GM23338 (cell line): Measurements from ENCODE around the gene NGEF. TPM values are rescaled to one million over a fixed set of nuclear protein-coding genes. Genes with fewer than 3 reads are reported as not detected.

ENCODE experiments used
- ATAC-seq: fragments of 200-7000 bp; cut with Tn5 transposase; 3 replicates; pipeline ENCODE4 v1.9.1; 2020
- DNase-seq: peaks from one replicate; pipeline ENCODE4 v3.0.0-alpha.2; 2015; ENCODE audit warnings: low spot score
- H2AFZ ChIP-seq: fragments of 200-600 bp; sonication (generic); 2 replicates; pipeline ENCODE4 v1.8.0; 2016; ENCODE audit warnings: antibody characterized with exemption, mild to moderate bottlenecking, moderate library complexity
- H3F3A ChIP-seq: fragments of 200-600 bp; sonication (generic); replicated peaks from 2 replicates; pipeline ENCODE4 v1.8.0; 2017; ENCODE audit warnings: antibody characterized with exemption, mixed run types, low read depth
- H3K27ac ChIP-seq: fragments of 200-600 bp; sonication (generic); 2 replicates; pipeline ENCODE4 v1.6.1; 2016; ENCODE audit warnings: low read depth
- H3K27me3 ChIP-seq: fragments of 200-600 bp; sonication (generic); 2 replicates; pipeline ENCODE4 v1.8.0; 2016; ENCODE audit warnings: mild to moderate bottlenecking, mixed run types, moderate library complexity; ENCODE audit not compliant: insufficient read depth
- H3K36me3 ChIP-seq: fragments of 200-600 bp; sonication (generic); 2 replicates; pipeline ENCODE4 v1.8.0; 2016; ENCODE audit warnings: mild to moderate bottlenecking; ENCODE audit not compliant: insufficient read depth
- H3K4me1 ChIP-seq: fragments of 200-600 bp; sonication (generic); 2 replicates; pipeline ENCODE4 v1.8.0; 2016; ENCODE audit warnings: mild to moderate bottlenecking, moderate library complexity; ENCODE audit not compliant: insufficient read depth
- H3K4me2 ChIP-seq: fragments of 200-600 bp; sonication (generic); 2 replicates; pipeline ENCODE4 v1.7.1; 2017; ENCODE audit warnings: mixed run types
- H3K4me3 ChIP-seq: fragments of 200-600 bp; sonication (generic); 2 replicates; pipeline ENCODE4 v1.6.1; 2016; ENCODE audit warnings: mixed run types
- H3K79me2 ChIP-seq: fragments of 200-600 bp; sonication (generic); replicated peaks from 2 replicates; pipeline ENCODE4 v1.8.0; 2017; ENCODE audit warnings: mild to moderate bottlenecking; ENCODE audit not compliant: insufficient read depth
- H3K9me2 ChIP-seq: fragments of 200-600 bp; sonication (generic); 2 replicates; pipeline ENCODE4 v1.8.0; 2017; ENCODE audit not compliant: insufficient read depth
- H4K20me1 ChIP-seq: fragments of 200-600 bp; sonication (generic); replicated peaks from 2 replicates; pipeline ENCODE4 v1.8.0; 2017; ENCODE audit warnings: mild to moderate bottlenecking; ENCODE audit not compliant: insufficient read depth
- H3K27ac Mint-ChIP-seq: 2 replicates; pipeline ENCODE4 v1.8.0; 2020; ENCODE audit warnings: inconsistent platforms, mild to moderate bottlenecking, moderate library complexity, mixed read lengths
- H3K27me3 Mint-ChIP-seq: 3 replicates; pipeline ENCODE4 v1.8.0; 2022; ENCODE audit warnings: low read depth, mild to moderate bottlenecking, moderate library complexity, mixed read lengths, inconsistent platforms; ENCODE audit not compliant: insufficient read depth, poor library complexity
- H3K36me3 Mint-ChIP-seq: 3 replicates; pipeline ENCODE4 v1.8.0; 2021; ENCODE audit warnings: low read depth, mild to moderate bottlenecking, inconsistent platforms, moderate library complexity, mixed read lengths
- H3K4me1 Mint-ChIP-seq: 3 replicates; pipeline ENCODE4 v1.8.0; 2020; ENCODE audit warnings: mild to moderate bottlenecking, inconsistent platforms, mixed read lengths
- H3K4me3 Mint-ChIP-seq: 3 replicates; pipeline ENCODE4 v1.8.0; 2021; ENCODE audit warnings: moderate library complexity, mild to moderate bottlenecking, inconsistent platforms, mixed read lengths
- H3K9me3 Mint-ChIP-seq: 3 replicates; pipeline ENCODE4 v1.8.0; 2020; ENCODE audit warnings: moderate library complexity, mild to moderate bottlenecking, inconsistent platforms, mixed read lengths
- CREB1 ChIP-seq: fragments of 250-450 bp; sonication (Bioruptor Pico); IDR thresholded peaks from 2 replicates; pipeline ENCODE4 v1.5.0; 2020; ENCODE audit warnings: low read depth, mild to moderate bottlenecking, moderate library complexity
- ETS1 ChIP-seq: IDR thresholded peaks from 2 replicates; pipeline ENCODE4 v1.6.1; 2016; ENCODE audit warnings: antibody characterized with exemption
- EZH2 ChIP-seq: fragments of 200-600 bp; sonication (generic); IDR thresholded peaks from one replicate; pipeline ENCODE4 v1.8.0; 2017; ENCODE audit warnings: antibody characterized with exemption, mild to moderate bottlenecking, low read depth; ENCODE audit not compliant: unreplicated experiment
- EZH2phosphoT487 ChIP-seq: fragments of 200-600 bp; sonication (generic); IDR thresholded peaks from one replicate; pipeline ENCODE4 v1.8.1; 2018; ENCODE audit warnings: antibody characterized with exemption; ENCODE audit not compliant: unreplicated experiment
- JUNB ChIP-seq: IDR thresholded peaks from one replicate; pipeline ENCODE4 v1.6.1; 2016; ENCODE audit warnings: antibody characterized with exemption; ENCODE audit not compliant: unreplicated experiment
- NANOG ChIP-seq: IDR thresholded peaks from 2 replicates; pipeline ENCODE4 v1.6.1; 2016; ENCODE audit warnings: antibody characterized with exemption, borderline replicate concordance
- POLR2AphosphoS5 ChIP-seq: IDR thresholded peaks from 2 replicates; pipeline ENCODE4 v1.6.1; 2016; ENCODE audit warnings: antibody characterized with exemption, low read depth
- REST ChIP-seq: IDR thresholded peaks from one replicate; pipeline ENCODE4 v1.6.1; 2018; ENCODE audit warnings: antibody characterized with exemption; ENCODE audit not compliant: unreplicated experiment
- STAT1 ChIP-seq: IDR thresholded peaks from one replicate; pipeline ENCODE4 v1.6.1; 2016; ENCODE audit warnings: antibody characterized with exemption; ENCODE audit not compliant: unreplicated experiment
- ZNF114 ChIP-seq: fragments of 250-450 bp; sonication (Bioruptor Pico); IDR thresholded peaks from 2 replicates; pipeline ENCODE4 v1.5.0; 2020; ENCODE audit warnings: mild to moderate bottlenecking, moderate library complexity
- ZNF331 ChIP-seq: fragments of 250-450 bp; sonication (Bioruptor Pico); IDR thresholded peaks from 2 replicates; pipeline ENCODE4 v1.5.0; 2020; ENCODE audit warnings: low read depth, mild to moderate bottlenecking, moderate library complexity
- polyA plus RNA-seq: library from polyadenylated mRNA; unstranded; fragments of >200 nt; fragmentation: Nextera tagmentation; extraction: Ambion mirVana; gene quantifications from 2 replicates; pipeline ENCODE4 v1.2.1, GENCODE V29; 2016
- total RNA-seq: library from RNA; depleted of rRNA; stranded (reverse); fragments of >200 nt; shearing (Covaris generic); gene quantifications from 2 replicates; pipeline ENCODE4 v1.2.3, GENCODE V29; 2014

Gene NGEF
- total and polyA plus RNA-seq, 2 experiments from 2014 or later = 1.8 to 5.4 TPM

- TF ChIP-seq REST (no peak), EZH2 (no peak), ETS1 (no peak)
Measured at GRCh38 chr2:232838406-232838874, 174.6 kb downstream of the NGEF start (continued).

- no peak overlapping the region for H3K27ac ChIP-seq
- Mint-ChIP-seq H3K27ac (no peak overlapping the region), H3K9me3 (no peaks in the 10 kb centered on the region), H3K4me3 (no peak overlapping the region), H3K4me1 (peaks cover 12% of the 10 kb centered on the region; the same call in 2 of the 3 replicates), H3K27me3 (no peaks in the 10 kb centered on the region), H3K36me3 (peaks cover 37% of the 10 kb centered on the region)
- H2AFZ ChIP-seq = no peak overlapping the region
- H3K36me3 ChIP-seq = peaks cover 43% of the 10 kb centered on the region
- ATAC-seq (no peak), DNase-seq (no peak)
- TF ChIP-seq STAT1 (no peak), CREB1 (CRISPR knock-in tag) (no peak), ZNF114 (CRISPR knock-in tag) (no peak), POLR2AphosphoS5 (no peak), REST (no peak), EZH2phosphoT487 (no peak), ZNF331 (CRISPR knock-in tag) (no peak), JUNB (no peak), ETS1 (no peak), NANOG (no peak), EZH2 (no peak)
- H3K4me3 ChIP-seq = no peak overlapping the region
- H3F3A ChIP-seq = no peaks in the 10 kb centered on the region
- peaks cover 4% of the 10 kb centered on the region; the same call in 1 of the 2 replicates for H3K79me2 ChIP-seq
- H3K4me2 ChIP-seq = no peak overlapping the region
- H3K4me1 ChIP-seq = 0 out of 2 replicates have a peak, but pooled peaks cover 3% of the 10 kb centered on the region
- H3K27me3 ChIP-seq = no peaks in the 10 kb centered on the region
- no peaks in the 10 kb centered on the region for H3K9me2 ChIP-seq
- peaks cover 17% of the 10 kb centered on the region for H4K20me1 ChIP-seq
Measured at GRCh38 chr2:232836934-232837333, 176.1 kb downstream of the NGEF start.
